GM12864 (cell line): Measurements from ENCODE around the gene MBP.

Experiments
- DNase-seq: peaks from one replicate; pipeline ENCODE4 v3.0.0-alpha.2; 2011; ENCODE audit warnings: low read depth
- H3K4me3 ChIP-seq: 2 replicates; pipeline ENCODE4 v1.5.1; 2011; ENCODE audit warnings: mild to moderate bottlenecking, low read depth, low read length, control low read depth
- CTCF ChIP-seq: IDR thresholded peaks from 2 replicates; pipeline ENCODE4 v1.5.1; 2011; ENCODE audit warnings: low read depth, mild to moderate bottlenecking, moderate library complexity, low read length, control low read depth, inconsistent platforms; ENCODE audit errors: missing control alignments

The MBP gene

DNA sequence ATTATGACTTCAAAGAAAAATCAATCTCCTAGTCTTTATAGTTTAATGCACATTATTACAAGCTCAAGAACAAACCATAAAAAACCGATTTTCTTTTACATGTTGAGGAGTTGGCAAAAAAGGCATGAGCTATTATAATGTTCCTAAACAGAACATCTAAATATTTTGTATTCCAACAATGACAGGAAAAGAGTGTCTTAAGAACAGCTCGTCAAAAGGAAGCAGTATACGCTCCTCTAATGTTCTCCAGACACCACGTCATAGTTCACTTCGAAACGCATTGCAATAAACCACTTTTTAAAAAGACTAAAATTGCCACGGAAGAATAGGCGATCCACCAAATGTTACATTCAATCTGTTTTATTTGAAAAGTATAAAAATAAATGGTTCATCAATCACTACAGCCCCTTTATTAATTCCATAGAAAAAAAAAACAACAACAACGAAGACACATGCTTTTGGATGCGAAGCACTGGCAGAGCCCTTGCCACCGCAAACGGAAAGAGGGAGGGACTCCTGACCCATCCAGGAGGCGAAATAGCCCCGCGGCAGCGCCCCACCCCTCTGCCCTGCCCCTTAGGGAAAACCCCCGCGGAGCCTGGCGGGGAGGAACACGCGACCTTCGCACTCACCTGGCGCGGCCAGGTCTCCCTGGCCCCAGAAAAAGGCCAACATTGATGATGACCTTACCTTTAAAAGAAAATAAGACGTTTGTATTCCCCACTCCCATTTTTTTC lies 45.8 kb downstream of the MBP start:
- H3K4me3 ChIP-seq, result no peak overlapping the region
- DNase-seq, result no peak
- no peak for TF ChIP-seq CTCF

DNA sequence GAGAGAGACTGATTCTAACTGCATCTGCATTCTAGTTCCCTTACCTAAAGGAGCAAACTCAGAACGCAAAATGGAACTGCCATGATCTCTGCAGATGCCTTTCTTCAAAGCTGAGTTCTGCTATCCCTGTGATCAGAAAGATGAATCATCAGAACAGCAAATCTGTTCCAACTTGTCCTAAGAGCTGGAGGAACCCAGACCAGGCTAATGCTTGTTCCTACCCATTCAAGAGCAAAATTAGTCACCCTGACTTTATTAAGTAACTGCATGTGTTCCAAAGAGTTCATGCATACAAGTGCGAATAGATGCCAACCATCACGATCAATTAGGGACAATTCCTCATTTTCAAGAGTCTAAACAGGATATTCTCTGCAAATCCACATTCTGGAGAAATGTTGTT lies 46.5 kb downstream of the MBP start:
- TF ChIP-seq CTCF, result no peak
- no peak overlapping the region for H3K4me3 ChIP-seq
- DNase-seq, result no peak

DNA sequence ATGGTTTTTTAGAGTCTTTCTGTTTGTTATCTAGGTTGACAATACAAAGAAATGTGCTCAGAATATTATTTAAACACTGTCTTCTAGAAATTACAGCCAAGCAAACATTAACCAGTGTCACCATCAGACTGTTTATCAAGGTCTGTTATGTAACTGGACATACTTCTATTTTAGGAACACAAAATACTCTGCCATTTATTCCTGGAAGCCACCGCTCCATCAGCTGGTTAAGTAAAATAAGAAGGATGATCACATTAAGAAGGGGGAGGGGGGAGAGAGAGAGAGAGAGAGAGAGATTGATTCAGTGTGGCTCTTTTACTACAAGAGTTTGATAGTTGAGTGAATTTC lies 47.9 kb downstream of the MBP start:
- no peak for TF ChIP-seq CTCF
- DNase-seq, result no peak
- no peak overlapping the region for H3K4me3 ChIP-seq

- DNase-seq, result no peak
- TF ChIP-seq CTCF, result no peak
- no peak overlapping the region for H3K4me3 ChIP-seq
Observed at GRCh38 chr18:77082316-77082955, 50.1 kb downstream of the MBP start.

DNA sequence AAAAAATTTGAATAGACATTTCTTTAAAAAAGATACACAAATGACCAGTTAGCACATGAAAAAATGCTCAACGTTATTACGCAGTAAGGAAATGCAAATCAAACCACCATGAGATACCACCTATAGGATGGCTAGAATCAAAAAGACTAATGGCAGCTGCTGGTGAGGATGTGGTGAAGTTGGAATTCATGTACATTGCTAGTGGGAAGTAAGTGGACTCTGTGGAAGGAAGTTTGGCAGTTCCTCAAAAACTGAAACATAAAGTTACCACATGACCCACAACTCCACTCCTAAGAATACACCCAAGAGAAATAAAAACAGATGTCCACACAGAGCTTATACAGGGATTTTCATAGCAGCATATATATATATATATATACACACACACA lies 51.2 kb downstream of the MBP start:
- TF ChIP-seq CTCF, result no peak
- DNase-seq, result no peak

GRCh38 chr18:77079954-77080682 lies 52.5 kb downstream of the MBP start:
- H3K4me3 ChIP-seq, result no peak overlapping the region
- DNase-seq, result no peak
- no peak for TF ChIP-seq CTCF

More for the DNA sequence above, 51.2 kb downstream of the MBP start:
- H3K4me3 ChIP-seq, result no peak overlapping the region

GRCh38 chr18:77079088-77079487 lies 53.5 kb downstream of the MBP start:
- H3K4me3 ChIP-seq, result no peak overlapping the region
- no peak for DNase-seq
- no peak for TF ChIP-seq CTCF
